ENCODE measurements around the gene UPF2.
"Not testable (repeated sequence)": the region's sequence is repeated elsewhere in the genome, so short reads cannot be mapped to it uniquely, and the experiment has no call there.

UPF2 gene

GRCh38 chr10:12042797-12043651, at the start of gene UPF2:
UPF2 (minus strand) TSS chr10:12042809; CDS start chr10:12035423, 7,386 bp downstream.
- peak; percentile 95 for DNase-seq
- in situ Hi-C loops (cut with MboI; ENCODE audit: low pct_unique_long_range_greater_than_20kb, low sequenced_read_pairs) = no loop called here

DNA sequence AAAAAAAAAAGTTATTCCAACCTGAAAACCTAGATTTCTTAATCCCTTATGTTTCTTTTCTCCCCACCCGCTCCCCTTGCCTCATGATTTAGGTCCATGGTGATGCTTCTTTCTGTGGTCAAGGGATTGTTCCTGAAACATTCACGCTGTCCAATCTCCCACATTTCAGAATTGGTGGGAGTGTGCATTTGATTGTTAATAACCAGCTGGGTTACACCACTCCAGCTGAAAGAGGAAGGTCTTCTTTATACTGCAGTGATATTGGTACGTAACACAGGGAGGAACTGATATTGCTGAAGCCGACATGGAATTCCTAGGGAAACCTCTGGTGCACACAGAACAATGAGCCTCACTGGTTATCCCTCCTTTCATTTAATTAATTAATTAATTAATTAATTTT, 48.8 kb upstream of the UPF2 start:
- in situ Hi-C loops (cut with MboI; ENCODE audit: low pct_unique_long_range_greater_than_20kb, low sequenced_read_pairs) = no loop called here
- no peak for DNase-seq

GRCh38 chr10:12088919-12089318, 46.3 kb upstream of the UPF2 start:
- in situ Hi-C loops (cut with MboI; ENCODE audit: low pct_unique_long_range_greater_than_20kb, low sequenced_read_pairs) = no loop called here
- no peak for DNase-seq

GRCh38 chr10:12081879-12082557, 39.4 kb upstream of the UPF2 start:
- no peak for DNase-seq
- in situ Hi-C loops (cut with MboI; ENCODE audit: low pct_unique_long_range_greater_than_20kb, low sequenced_read_pairs) = no loop called here

GRCh38 chr10:12081470-12081869, 38.9 kb upstream of the UPF2 start:
- no peak for DNase-seq
- in situ Hi-C loops (cut with MboI; ENCODE audit: low pct_unique_long_range_greater_than_20kb, low sequenced_read_pairs) = no loop called here

- DNase-seq = peak; percentile 64
- in situ Hi-C loops (cut with MboI; ENCODE audit: low pct_unique_long_range_greater_than_20kb, low sequenced_read_pairs) = no loop called here
Observed at GRCh38 chr10:12077580-12078180, 35.1 kb upstream of the UPF2 start.

DNA sequence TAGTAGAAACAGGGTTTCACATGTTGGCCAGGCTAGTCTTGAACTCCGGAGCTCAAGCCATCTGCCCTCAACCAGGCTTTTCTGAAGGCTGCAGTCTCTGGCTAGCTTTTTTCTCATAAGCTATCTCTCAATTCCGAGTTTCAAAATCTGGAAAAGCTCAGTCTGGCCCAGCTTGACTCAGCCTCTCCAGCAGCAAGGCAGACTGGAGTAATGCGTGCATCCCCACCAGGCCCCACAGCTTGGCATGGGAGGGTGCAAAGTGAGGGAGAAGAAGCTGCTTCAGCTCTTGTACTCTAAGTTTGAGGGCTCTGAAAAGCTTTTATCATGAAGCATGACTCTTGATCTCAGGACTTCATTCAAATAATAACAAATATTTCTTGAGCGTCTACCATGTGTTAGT, 30.9 kb upstream of the UPF2 start:
- DNase-seq = no peak
- in situ Hi-C loops (cut with MboI; ENCODE audit: low pct_unique_long_range_greater_than_20kb, low sequenced_read_pairs) = no loop called here

DNA sequence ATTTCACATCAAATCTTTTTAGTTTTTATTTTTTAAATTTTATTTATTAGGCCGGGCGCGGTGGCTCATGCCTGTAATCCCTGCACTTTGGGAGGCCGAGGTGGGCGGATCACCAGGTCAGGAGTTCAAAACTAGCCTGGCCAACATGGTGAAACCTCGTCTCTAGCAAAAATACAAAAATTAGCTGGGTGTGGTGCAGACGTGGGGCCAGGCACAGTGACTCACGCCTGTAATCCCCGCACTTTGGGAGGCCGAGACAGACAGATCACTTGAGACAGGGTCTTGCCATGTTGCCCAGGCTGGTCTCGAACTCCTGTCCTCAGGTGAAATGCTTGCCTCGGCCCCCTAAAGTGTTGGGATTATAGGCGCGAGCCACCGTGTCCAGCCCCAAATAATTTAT, 28.8 kb upstream of the UPF2 start:
- DNase-seq; in situ Hi-C loops (cut with MboI; ENCODE audit: low pct_unique_long_range_greater_than_20kb, low sequenced_read_pairs): not testable (repeated sequence)

DNA sequence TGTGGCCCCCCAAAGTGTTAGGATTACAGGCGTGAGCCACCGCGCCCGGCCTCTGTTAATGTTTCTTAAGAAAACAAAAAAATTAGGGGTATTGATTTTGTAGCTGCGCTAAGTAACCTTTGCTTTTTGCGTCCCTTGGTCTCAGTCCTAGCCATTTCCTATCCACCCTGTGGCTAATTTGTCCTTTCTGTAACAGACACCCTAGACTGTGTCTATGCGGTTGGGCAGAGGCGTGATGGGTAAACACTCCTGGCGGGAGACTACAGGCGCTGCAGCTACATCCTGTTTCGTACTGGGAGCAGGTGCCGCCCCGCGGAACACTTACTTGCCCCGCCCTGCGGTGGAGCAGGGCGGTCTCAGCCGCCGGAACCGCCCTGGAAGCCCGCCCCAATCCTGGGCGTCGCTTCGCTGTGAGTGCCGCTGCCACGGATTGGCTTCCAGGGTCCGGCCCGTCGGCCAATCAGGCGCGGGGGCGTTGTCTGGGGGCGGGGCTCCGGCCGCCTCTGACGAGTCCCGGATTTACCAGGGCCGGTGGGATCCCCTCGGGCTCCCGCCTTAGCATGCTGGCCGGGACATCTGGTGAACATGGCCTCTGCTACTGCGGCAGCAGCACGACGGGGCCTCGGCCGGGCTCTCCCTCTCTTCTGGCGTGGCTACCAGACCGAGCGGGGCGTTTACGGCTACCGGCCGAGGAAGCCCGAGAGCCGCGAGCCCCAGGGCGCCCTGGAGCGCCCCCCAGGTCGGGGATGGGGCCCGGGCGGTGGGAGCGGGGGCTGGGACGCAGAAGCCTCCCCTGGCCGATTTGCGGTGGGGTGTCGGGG, 26.1 kb upstream of the UPF2 start, which contains the start of gene DHTKD1:
Gene DHTKD1, plus strand, starts transcription at position 506 of the 821 bp plus-strand sequence. Its CDS starts 80 bp downstream, at position 586.
- in situ Hi-C loops (cut with MboI; ENCODE audit: low pct_unique_long_range_greater_than_20kb, low sequenced_read_pairs) = no loop called here
- peak; percentile 99 for DNase-seq

DNA sequence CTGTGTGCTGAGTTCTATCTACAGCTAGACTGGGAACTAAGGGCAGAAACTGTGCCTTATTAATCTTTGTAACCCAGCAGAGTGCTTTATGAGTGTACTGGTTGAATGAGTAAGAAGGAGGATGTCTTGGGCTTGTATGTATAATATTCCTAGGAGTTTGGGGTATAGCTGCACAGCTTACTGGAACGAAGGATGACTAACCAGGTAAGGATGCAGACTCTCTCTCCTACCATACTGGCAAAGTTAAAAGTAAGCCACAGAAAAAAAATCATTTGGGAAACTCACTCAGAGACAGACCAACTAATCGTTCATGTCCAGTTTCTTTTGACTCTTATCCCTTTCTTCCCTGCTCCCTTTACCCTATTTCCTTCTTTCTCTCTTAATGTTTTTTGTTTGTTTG, 24.7 kb upstream of the UPF2 start:
- DNase-seq = no peak

GRCh38 chr10:12063483-12063818, 20.8 kb upstream of the UPF2 start:
- peak; percentile 26 for DNase-seq
- in situ Hi-C loops (cut with MboI; ENCODE audit: low pct_unique_long_range_greater_than_20kb, low sequenced_read_pairs) = no loop called here

More for the DNA sequence above, 24.7 kb upstream of the UPF2 start:
- in situ Hi-C loops (cut with MboI; ENCODE audit: low pct_unique_long_range_greater_than_20kb, low sequenced_read_pairs) = no loop called here

DNA sequence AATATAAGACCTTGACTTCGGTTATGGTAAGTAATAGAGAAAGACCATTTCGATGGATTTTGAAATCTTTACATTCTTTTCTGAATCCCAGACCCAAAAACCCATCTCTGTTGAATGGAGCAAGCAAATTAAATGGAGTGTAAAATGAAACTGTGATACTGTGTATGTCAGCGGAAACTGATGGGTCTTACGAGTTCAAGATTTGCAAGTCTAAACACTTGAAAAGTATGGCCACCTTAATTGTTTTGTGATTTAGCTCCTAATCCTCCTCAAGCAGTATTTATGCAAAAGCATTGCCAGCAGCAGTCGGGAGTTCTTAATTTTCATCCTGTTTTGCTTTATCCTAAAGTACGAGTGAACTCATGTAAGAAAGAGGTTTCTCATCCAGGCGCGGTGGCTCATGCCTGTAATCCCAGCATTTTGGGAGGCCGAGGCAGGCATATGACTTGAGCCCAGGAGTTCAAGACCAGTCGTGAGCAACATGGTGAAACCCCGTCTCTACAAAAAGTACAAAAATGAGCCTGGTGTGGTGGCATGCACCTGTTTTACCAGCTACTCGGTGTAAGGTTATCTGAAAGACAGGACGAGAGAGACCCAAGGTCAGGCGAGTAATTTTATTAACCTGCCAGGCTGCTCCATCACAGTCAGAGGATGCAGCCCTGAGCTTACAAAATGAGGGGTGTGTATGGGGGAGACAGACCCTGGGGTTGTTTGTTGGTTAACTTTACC, 20.3 kb upstream of the UPF2 start:
- in situ Hi-C loops (cut with MboI; ENCODE audit: low pct_unique_long_range_greater_than_20kb, low sequenced_read_pairs) = no loop called here
- no peak for DNase-seq

- in situ Hi-C loops (cut with MboI; ENCODE audit: low pct_unique_long_range_greater_than_20kb, low sequenced_read_pairs) = no loop called here
- DNase-seq = no peak
Observed at GRCh38 chr10:12061124-12061523, 18.5 kb upstream of the UPF2 start.

DNA sequence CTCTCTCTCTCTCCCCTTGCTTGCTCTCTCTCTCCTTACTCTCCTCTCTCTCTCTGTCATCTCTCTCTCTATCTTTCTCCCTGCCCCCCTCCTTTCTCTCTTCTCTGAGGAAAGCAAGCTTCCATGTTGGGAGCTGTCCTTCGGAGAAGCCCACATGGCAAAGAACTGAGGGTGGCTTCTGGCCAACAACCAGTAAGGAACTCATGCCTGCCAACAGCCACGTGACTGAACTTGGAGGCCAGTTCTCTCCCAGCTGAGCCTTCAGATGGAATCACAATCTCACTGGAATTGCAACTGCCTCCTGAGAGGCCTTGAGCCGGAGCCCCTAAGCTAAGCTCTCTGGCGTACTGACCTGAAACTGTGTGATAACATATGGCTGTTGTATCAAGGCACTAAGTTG, 14.1 kb upstream of the UPF2 start:
- in situ Hi-C loops (cut with MboI; ENCODE audit: low pct_unique_long_range_greater_than_20kb, low sequenced_read_pairs) = no loop called here
- no peak for DNase-seq

- no peak for DNase-seq
- in situ Hi-C loops (cut with MboI; ENCODE audit: low pct_unique_long_range_greater_than_20kb, low sequenced_read_pairs) = no loop called here
Observed at GRCh38 chr10:12055732-12056131, 13.1 kb upstream of the UPF2 start.

DNA sequence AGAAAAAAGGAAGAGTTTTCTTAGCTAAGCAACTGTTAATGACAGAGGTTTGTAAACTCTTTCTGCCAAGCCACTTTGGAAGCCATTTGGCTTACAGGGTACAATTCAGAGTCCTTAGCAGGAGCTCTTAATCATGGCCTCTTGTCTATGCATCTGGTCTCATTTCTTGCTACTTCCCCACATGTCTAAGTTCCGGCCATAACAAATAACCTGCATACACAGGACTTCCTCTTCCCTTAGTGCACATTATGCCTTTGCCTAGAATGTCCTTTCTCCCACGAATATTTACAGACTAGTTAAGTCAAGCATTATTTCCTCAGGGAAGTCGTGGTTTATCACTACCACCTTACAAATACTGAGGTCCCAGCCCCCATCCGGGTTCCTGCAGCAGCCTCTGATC, 8.6 kb upstream of the UPF2 start:
- DNase-seq = peak; percentile 78
- in situ Hi-C loops (cut with MboI; ENCODE audit: low pct_unique_long_range_greater_than_20kb, low sequenced_read_pairs) = no loop called here

DNA sequence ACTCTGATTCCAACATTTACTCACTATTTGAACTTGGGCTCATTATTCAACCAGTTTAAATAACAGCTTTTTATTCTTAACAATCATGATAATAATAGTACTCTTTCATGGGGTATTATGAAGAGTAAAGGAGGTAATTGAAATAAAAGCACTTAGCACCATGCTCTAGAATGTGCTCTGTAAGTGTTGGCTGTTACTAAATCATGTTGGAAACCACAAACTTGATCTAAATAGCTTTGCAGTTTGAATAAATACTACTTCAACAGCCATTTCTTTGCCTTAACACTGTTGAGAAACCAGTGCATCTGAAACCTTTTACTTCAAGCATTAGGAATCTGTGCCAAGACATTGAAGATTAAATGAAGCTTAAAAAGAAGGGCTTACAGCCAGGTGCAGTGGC, 7.9 kb upstream of the UPF2 start:
- in situ Hi-C loops (cut with MboI; ENCODE audit: low pct_unique_long_range_greater_than_20kb, low sequenced_read_pairs) = no loop called here

GRCh38 chr10:12048547-12048946, 5.9 kb upstream of the UPF2 start:
- no peak for DNase-seq
- in situ Hi-C loops (cut with MboI; ENCODE audit: low pct_unique_long_range_greater_than_20kb, low sequenced_read_pairs) = no loop called here

More for the DNA sequence above, 7.9 kb upstream of the UPF2 start:
- DNase-seq = no peak

GRCh38 chr10:12045596-12045995, 3.0 kb upstream of the UPF2 start:
- in situ Hi-C loops (cut with MboI; ENCODE audit: low pct_unique_long_range_greater_than_20kb, low sequenced_read_pairs) = no loop called here
- no peak for DNase-seq

Data from KBM-7 (cell line).